Hematopoietic multipotent progenitor cell treated with erythropoietin and hydrocortisone succinate and interleukin-3 and kit ligand, for 4 days (in vitro differentiated cells): ENCODE data around the gene KRTAP10-2.
"Not testable (repeated sequence)": the region's sequence is repeated elsewhere in the genome, so short reads cannot be mapped to it uniquely, and the experiment has no call there.

ENCODE experiments used
- DNase-seq: peaks from one replicate; pipeline ENCODE4 v3.0.0-alpha.2; 2015

The KRTAP10-2 gene

GRCh38 chr21:44511938-44512275, 39.4 kb downstream of the KRTAP10-2 start:
- DNase-seq = no peak

GRCh38 chr21:44511219-44511937, 39.9 kb downstream of the KRTAP10-2 start:
- DNase-seq = no peak

DNA sequence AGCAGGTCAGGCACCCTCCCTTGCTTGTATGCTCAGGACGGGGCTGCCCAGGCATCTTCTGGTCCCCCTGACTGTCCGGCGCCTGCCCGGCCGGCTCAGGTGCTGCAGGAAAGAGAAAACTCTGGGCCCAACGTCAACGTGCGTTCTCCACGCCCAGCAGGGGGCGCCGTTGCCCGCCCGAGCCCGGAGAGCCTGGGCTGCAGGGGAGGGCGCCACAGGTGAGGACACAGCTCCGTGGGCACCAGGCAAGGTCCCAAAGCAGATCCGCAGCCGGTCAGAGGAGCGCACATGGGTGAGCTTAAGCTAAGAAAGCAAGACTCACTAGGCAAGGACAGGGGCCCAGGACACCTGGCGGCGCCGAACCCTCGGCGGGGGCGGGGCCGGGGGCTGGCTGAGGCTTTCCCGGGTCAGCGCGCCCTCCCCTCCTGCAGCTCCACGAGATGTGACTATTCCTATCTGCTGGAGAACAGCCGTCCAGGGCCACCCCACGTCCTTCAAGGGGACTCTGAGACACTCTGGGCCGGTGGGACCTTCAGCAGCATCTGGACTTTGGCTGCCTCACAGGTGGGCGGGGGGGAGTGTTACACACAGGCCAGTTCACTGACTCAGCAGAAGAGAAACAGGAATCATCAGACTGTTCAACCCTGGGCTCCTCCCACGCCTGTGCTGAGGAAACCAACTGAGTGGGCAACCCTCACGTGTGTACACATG, 40.6 kb downstream of the KRTAP10-2 start:
- DNase-seq = peak; percentile 75

- no peak for DNase-seq
Observed at GRCh38 chr21:44510109-44510507, 41.2 kb downstream of the KRTAP10-2 start.

GRCh38 chr21:44509539-44509938, 41.8 kb downstream of the KRTAP10-2 start:
- DNase-seq = peak; percentile 14

DNA sequence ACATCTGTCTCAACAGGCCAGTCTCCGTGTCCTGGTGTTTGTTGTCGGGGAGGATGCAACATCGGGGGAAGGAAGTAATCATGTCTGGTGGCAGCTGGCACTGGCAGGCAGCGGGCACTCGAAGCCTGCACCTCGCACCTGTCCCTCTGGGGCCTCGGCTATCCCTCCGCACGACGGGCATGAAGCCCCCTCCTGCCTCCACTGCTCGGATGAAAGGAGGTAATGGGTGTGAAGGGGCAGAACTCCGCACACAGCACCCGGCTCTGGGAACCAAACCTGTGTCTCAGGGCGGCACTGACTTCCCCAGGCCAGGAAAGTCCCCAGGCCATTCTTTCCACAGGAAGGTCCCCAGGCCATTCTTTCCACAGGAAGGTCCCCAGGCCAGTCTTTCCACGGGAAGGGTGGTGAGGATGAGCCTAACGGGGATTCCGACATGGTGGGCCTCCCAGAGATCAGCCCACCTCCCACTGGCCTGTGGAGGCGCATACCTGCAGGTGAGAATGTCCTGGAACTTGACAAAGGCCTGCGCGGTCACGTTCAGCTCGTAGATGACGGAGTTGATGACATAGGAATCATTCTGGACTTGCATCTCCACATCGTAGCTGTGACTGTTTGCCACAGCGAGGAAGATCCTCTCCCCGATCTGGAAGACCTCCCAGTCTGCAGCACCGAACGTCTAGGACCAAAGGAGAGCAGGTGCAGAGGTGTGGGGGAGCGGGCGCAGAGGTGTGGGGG, 42.4 kb downstream of the KRTAP10-2 start:
- no peak for DNase-seq

DNA sequence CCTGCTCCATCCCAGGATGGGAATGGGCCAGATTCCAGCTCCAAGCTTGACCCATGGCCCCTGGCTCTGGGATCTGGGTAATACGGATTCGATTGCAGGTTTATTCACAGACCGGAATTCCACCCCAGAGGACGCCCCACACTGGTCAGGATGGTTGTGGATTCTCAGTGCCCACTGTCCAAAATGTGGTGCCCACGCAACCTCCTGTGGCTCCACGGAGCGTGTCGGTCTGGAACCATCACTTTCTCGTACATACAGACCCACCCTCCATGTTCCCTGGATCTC, 42.9 kb downstream of the KRTAP10-2 start:
- DNase-seq = no peak

DNA sequence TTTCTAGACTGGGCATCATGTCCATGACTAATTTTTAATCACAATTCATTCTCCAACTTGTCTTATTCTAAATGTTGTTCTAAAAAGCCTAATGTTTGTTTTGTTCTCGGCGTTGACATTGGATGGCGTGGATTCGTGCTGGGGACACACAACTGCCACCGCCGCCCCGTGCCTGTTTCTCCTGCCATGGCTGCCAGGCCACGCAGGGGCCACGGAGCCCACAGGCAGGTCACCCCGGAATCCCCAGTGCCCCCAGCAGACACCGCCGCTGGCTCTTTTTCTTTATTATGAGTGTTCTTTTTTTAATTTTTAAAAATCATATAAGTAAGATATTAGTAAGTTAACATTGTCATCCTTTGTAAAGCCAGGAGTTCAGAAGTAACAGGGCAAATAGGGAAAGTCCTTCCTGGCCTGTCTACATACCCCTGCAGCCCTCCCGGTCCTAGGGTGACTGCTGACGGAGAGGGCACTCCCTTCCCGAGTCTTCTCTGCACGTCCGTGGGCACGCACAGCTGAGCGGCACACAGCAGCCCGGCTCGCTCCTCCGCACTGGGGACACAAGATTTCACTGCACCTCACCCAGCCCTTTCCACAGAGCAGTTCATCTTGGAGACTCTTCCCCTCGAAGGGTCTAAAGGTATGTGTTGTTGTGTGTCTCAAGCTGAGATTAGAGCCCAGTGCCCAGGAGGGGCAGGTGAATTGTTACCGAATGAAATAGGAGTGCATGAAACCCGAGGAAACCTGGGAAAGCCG, 43.5 kb downstream of the KRTAP10-2 start:
- DNase-seq = no peak

DNA sequence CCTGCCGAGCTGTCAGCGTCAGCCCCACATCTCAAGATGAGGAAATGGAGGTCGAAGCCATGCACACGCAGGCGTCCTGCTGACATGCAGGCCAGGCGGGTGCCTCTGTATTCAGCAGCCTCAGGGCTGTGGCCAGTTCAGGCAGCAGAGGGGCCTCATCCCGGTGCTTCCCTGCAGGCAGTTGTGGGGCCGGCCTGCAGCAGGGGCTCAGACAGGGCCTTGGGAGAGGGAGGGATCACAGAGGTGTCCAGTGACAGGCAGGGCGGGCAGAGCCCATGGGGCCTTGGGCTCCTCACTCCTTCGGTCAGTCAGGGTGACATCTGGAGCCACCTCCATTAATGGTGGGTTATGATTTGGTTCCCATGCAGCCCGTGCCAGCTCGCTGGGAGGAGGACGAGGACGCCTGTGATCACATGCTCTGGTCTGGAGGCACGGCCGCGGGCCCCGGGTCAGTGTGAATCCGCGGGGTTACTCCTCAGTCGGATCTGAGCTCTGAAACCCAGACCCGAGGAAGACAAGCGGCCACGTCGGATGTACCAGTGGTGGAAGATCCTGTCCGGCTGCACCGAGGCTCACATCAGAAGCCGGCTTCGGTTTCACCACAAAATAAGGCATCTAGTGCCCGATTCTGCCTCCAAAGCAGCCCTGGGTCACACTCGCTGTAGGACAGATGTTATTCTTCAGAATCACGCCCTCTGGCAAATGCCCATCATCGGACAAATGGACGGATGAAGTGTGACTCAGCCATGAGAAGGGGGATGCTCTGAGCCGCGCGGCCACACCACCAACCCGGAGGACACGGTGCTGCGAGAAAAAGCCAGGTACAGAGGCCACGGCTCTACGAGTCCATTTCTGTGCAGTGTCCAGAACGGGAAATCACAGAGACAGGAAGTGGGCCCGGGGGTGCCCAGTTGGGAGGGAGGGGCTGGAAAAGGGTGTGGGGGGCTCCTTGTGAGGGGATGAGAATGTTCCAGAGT, 44.7 kb downstream of the KRTAP10-2 start:
- no peak for DNase-seq

GRCh38 chr21:44505673-44506278, 45.5 kb downstream of the KRTAP10-2 start:
- no peak for DNase-seq

DNA sequence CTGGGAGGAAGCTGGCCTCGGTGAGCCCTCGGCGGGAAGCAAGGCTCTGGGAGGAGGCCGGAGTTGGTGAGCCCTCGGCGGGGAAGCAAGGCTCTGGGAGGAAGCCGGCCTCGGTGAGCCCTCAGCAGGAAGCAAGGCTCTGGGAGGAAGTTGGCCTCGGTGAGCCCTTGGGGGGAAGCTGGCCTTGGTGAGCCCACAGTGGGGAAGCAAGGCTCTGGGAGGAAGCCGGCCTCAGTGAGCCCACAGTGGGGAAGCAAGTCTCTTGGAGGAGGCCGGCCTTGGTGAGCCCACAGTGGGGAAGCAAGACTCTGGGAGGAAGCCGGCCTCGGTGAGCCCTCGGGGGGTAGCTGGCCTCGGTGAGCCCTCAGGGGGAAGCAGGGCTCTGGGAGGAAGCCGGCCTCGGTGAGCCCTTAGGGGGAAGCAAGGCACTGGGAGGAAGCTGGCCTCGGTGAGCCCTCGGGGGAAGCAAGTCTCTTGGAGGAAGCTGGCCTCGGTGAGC, 47.4 kb downstream of the KRTAP10-2 start:
- no peak for DNase-seq

DNA sequence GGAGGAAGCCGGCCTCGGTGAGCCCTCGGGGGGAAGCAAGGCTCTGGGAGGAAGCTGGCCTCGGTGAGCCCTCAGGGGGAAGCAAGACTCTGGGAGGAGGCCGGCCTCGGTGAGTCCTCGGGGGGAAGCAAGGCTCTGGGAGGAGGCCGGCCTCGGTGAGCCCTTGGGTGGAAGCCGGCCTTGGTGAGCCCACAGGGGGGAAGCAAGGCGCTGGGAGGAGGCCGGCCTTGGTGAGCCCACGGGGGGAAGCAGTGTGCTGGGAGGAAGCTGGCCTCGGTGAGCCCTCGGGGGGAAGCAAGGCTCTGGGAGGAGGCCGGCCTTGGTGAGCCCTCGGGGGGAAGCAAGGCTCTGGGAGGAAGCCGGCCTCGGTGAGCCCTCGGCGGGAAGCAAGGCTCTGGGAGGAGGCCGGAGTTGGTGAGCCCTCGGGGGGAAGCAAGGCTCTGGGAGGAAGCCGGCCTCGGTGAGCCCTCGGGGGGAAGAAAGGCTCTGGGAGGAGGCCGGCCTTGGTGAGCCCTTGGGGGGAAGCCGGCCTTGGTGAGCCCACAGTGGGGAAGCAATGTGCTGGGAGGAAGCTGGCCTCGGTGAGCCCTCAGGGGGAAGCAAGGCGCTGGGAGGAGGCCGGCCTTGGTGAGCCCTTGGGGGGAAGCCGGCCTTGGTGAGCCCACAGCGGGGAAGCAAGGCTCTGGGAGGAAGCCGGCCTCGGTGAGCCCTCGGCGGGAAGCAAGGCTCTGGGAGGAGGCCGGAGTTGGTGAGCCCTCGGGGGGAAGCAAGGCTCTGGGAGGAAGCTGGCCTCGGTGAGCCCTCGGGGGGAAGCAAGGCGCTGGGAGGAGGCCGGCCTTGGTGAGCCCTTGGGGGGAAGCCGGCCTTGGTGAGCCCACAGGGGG, 48.1 kb downstream of the KRTAP10-2 start:
- not testable (repeated sequence) for DNase-seq

- DNase-seq = no peak
Observed at GRCh38 chr21:44502171-44502958, 48.9 kb downstream of the KRTAP10-2 start.
